OCI-LY1 (cell line): Measurements from ENCODE around the gene USP38.

Experiments used
- H2AFZ ChIP-seq: fragments of 200-600 bp; sonication (generic), shearing (Covaris generic); 2 replicates; pipeline ENCODE4 v1.6.0; 2014; ENCODE audit warnings: antibody characterized with exemption, mild to moderate bottlenecking, low read length
- H3F3A ChIP-seq: fragments of 200-600 bp; sonication (generic), shearing (Covaris generic); 2 replicates; pipeline ENCODE4 v1.6.0; 2014; ENCODE audit warnings: mild to moderate bottlenecking, antibody characterized with exemption, low read length, moderate library complexity; ENCODE audit not compliant: insufficient read depth
- H3K27ac ChIP-seq: fragments of 200-600 bp; sonication (generic); 2 replicates; pipeline ENCODE4 v1.5.1; 2014; ENCODE audit warnings: low read length, mixed run types, mild to moderate bottlenecking, low read depth; ENCODE audit not compliant: poor library complexity, severe bottlenecking
- H3K27me3 ChIP-seq: fragments of 200-600 bp; sonication (generic); 2 replicates; pipeline ENCODE4 v1.6.0; 2014; ENCODE audit warnings: antibody characterized with exemption, mild to moderate bottlenecking, low read length, moderate library complexity; ENCODE audit not compliant: insufficient read depth
- H3K36me3 ChIP-seq: fragments of 200-600 bp; sonication (generic); 2 replicates; pipeline ENCODE4 v1.6.1; 2014; ENCODE audit warnings: mild to moderate bottlenecking, antibody characterized with exemption, low read length, moderate library complexity, mixed read lengths; ENCODE audit not compliant: insufficient read depth
- H3K4me1 ChIP-seq: fragments of 200-600 bp; sonication (generic); 2 replicates; pipeline ENCODE4 v1.5.1; 2014; ENCODE audit warnings: mild to moderate bottlenecking, low read length, moderate library complexity; ENCODE audit not compliant: insufficient read depth, severe bottlenecking
- H3K4me2 ChIP-seq: fragments of 200-600 bp; sonication (generic), shearing (Covaris generic); 2 replicates; pipeline ENCODE4 v1.6.1; 2014; ENCODE audit warnings: low read length
- H3K4me3 ChIP-seq: fragments of 200-600 bp; sonication (generic); 2 replicates; pipeline ENCODE4 v1.5.1; 2014; ENCODE audit warnings: low read length, low read depth, mild to moderate bottlenecking, mixed read lengths; ENCODE audit not compliant: poor library complexity, severe bottlenecking
- H3K79me2 ChIP-seq: fragments of 200-600 bp; shearing (Covaris generic); 2 replicates; pipeline ENCODE4 v1.6.1; 2016; ENCODE audit warnings: mixed run types, low read length, mixed read lengths; ENCODE audit not compliant: insufficient read depth
- H3K9ac ChIP-seq: fragments of 200-600 bp; sonication (generic), shearing (Covaris generic); 2 replicates; pipeline ENCODE4 v1.6.1; 2014; ENCODE audit warnings: mild to moderate bottlenecking, low read length, mixed read lengths
- H3K9me2 ChIP-seq: fragments of 200-600 bp; sonication (generic), shearing (Covaris generic); 2 replicates; pipeline ENCODE4 v1.6.1; 2014; ENCODE audit warnings: low read depth, mild to moderate bottlenecking, low read length, mixed read lengths
- H3K9me3 ChIP-seq: fragments of 200-600 bp; shearing (Covaris generic); 2 replicates; pipeline ENCODE4 v1.6.1; 2014; ENCODE audit warnings: low read length, mixed read lengths
- H4K20me1 ChIP-seq: fragments of 200-600 bp; sonication (generic), shearing (Covaris generic); 2 replicates; pipeline ENCODE4 v1.6.0; 2016; ENCODE audit warnings: mild to moderate bottlenecking, low read length; ENCODE audit not compliant: insufficient read depth
- CTCF ChIP-seq: fragments of 200-600 bp; sonication (generic), shearing (Covaris generic); IDR thresholded peaks from 2 replicates; pipeline ENCODE4 v1.5.1; 2017; ENCODE audit warnings: mild to moderate bottlenecking, antibody characterized with exemption, low read length, moderate library complexity, mixed read lengths

The USP38 gene

GRCh38 chr4:143270256-143270838 is 85.6 kb downstream of the USP38 start:
- TF ChIP-seq CTCF = no peak
- Histone ChIP-seq H4K20me1 (no peaks in the 10 kb centered on the region), H3K27me3 (no peaks in the 10 kb centered on the region), H3K4me3 (no peak overlapping the region), H3K27ac (no peak overlapping the region), H3K9me3 (no peaks in the 10 kb centered on the region), H3K4me2 (no peak overlapping the region), H3K9ac (no peak overlapping the region), H3F3A (no peaks in the 10 kb centered on the region), H3K79me2 (no peaks in the 10 kb centered on the region), H3K4me1 (no peaks in the 10 kb centered on the region), H3K36me3 (no peaks in the 10 kb centered on the region), H2AFZ (no peak overlapping the region), H3K9me2 (no peaks in the 10 kb centered on the region)
